Activated naive CD4-positive, alpha-beta T cell treated with anti-CD3 and anti-CD28 coated beads, Interleukin-2, amount 50 U/mL, for 72 hours (primary cell): ENCODE data around the gene GSPT2. TPM values are rescaled to one million over a fixed set of nuclear protein-coding genes. Genes with fewer than 3 reads are reported as not detected.
"Not testable (repeated sequence)": the region's sequence is repeated elsewhere in the genome, so short reads cannot be mapped to it uniquely, and the experiment has no call there.

ENCODE experiments used
- ATAC-seq, 2 donors: fragments of 150-1000 bp; cut with Tn5 transposase; 2 replicates each; pipeline ENCODE4 v1.10.0; 2021; ENCODE audit warnings: mild to moderate bottlenecking in 2 of 2, moderate library complexity in 2 of 2
- DNase-seq, 2 donors: peaks; one replicate each; pipeline ENCODE4 v3.0.0; 2021 to 2022; ENCODE audit warnings: low spot score in 2 of 2
- H3K27ac Mint-ChIP-seq, 2 donors: one replicate each; pipeline ENCODE4 v1.8.0; 2022; ENCODE audit warnings: mild to moderate bottlenecking in 2 of 2, mixed read lengths in 2 of 2
- H3K36me3 Mint-ChIP-seq, 2 donors: one replicate each; pipeline ENCODE4 v1.8.0; 2022; ENCODE audit warnings: mixed read lengths in 2 of 2
- H3K9me3 Mint-ChIP-seq, 2 donors: one replicate each; pipeline ENCODE4 v1.8.0; 2022; ENCODE audit warnings: mixed read lengths in 2 of 2
- total RNA-seq, 2 donors: library from RNA; stranded (reverse); gene quantifications; one replicate each; pipeline ENCODE4 v1.2.3, GENCODE V29; 2022

GSPT2 gene
- 1 to 10 TPM; 7.4 to 9.6 TPM for total RNA-seq

- H3K9me3 Mint-ChIP-seq, result peaks cover 10 to 16% of the 10 kb centered on the region in 2 donors
- peak; percentile 43 to 60 for DNase-seq
- ATAC-seq, result peak; percentile 97 to 98
- H3K36me3 Mint-ChIP-seq, result peaks cover 27 to 33% of the 10 kb centered on the region in 2 donors
- H3K27ac Mint-ChIP-seq, result peak within 1 kb of the TSS; percentile 93 to 97
Observed at GRCh38 chrX:51743179-51743957, at the start of gene GSPT2. TSS of gene GSPT2 (plus strand) at chrX:51743442. CDS start at chrX:51743627, 185 bp downstream.

GRCh38 chrX:51694254-51694653 lies 49.0 kb upstream of the GSPT2 start:
- Mint-ChIP-seq H3K9me3 (no peaks in the 10 kb centered on the region), H3K36me3 (no peaks in the 10 kb centered on the region), H3K27ac (no peak overlapping the region)
- ATAC-seq (no peak), DNase-seq (no peak)

- no peak overlapping the region for H3K27ac Mint-ChIP-seq
- ATAC-seq (no peak), DNase-seq (no peak)
- H3K9me3 Mint-ChIP-seq, result no peaks in the 10 kb centered on the region
- H3K36me3 Mint-ChIP-seq, result no peaks in the 10 kb centered on the region
Observed at GRCh38 chrX:51697397-51697796, 45.8 kb upstream of the GSPT2 start.

- H3K27ac Mint-ChIP-seq, DNase-seq, H3K9me3 Mint-ChIP-seq, H3K36me3 Mint-ChIP-seq: not testable (repeated sequence)
- peak in 1 of 2 donors; percentile 35 for ATAC-seq
Observed at GRCh38 chrX:51710277-51711164, 32.7 kb upstream of the GSPT2 start, which contains the start of gene CENPVL1. TSS of gene CENPVL1 (plus strand) at chrX:51710512. CDS start at chrX:51710512, 0 bp downstream.

GRCh38 chrX:51712943-51713647 lies 30.1 kb upstream of the GSPT2 start:
- not testable (repeated sequence) for DNase-seq, H3K36me3 Mint-ChIP-seq, H3K27ac Mint-ChIP-seq, H3K9me3 Mint-ChIP-seq
- ATAC-seq, result peak in 1 of 2 donors; percentile 60

- no peaks in the 10 kb centered on the region for H3K36me3 Mint-ChIP-seq
- DNase-seq (no peak), ATAC-seq (no peak)
- no peaks in the 10 kb centered on the region for H3K9me3 Mint-ChIP-seq
- no peak overlapping the region for H3K27ac Mint-ChIP-seq
Observed at GRCh38 chrX:51728202-51728601, 15.0 kb upstream of the GSPT2 start.

GRCh38 chrX:51737091-51737490 lies 6.2 kb upstream of the GSPT2 start:
- no peak overlapping the region for H3K27ac Mint-ChIP-seq
- ATAC-seq, result no peak
- no peaks in the 10 kb centered on the region for H3K36me3 Mint-ChIP-seq
- DNase-seq, result no peak
- H3K9me3 Mint-ChIP-seq, result no peaks in the 10 kb centered on the region

- H3K36me3 Mint-ChIP-seq, result peaks cover 27 to 33% of the 10 kb centered on the region in 2 donors
- H3K9me3 Mint-ChIP-seq, result peaks cover 10 to 16% of the 10 kb centered on the region in 2 donors
- ATAC-seq, result no peak
- no peak for DNase-seq
- H3K27ac Mint-ChIP-seq, result peak overlapping the region in 1 of 2 donors; percentile 93
Observed at GRCh38 chrX:51742586-51742985, 656 bp upstream of the GSPT2 start.

- no peak overlapping the region for H3K27ac Mint-ChIP-seq
- no peak for ATAC-seq
- H3K36me3 Mint-ChIP-seq, result peaks cover 27 to 33% of the 10 kb centered on the region in 2 donors
- DNase-seq, result no peak
- peaks cover 10 to 21% of the 10 kb centered on the region in 2 donors for H3K9me3 Mint-ChIP-seq
Observed at GRCh38 chrX:51747671-51748070, 4.4 kb downstream of the GSPT2 start.

- Mint-ChIP-seq H3K9me3 (no peaks in the 10 kb centered on the region), H3K36me3 (no peaks in the 10 kb centered on the region), H3K27ac (no peak overlapping the region)
- ATAC-seq (no peak), DNase-seq (no peak)
Observed at GRCh38 chrX:51759055-51759839, 16.0 kb downstream of the GSPT2 start.

- Mint-ChIP-seq H3K36me3 (no peaks in the 10 kb centered on the region), H3K27ac (no peak overlapping the region), H3K9me3 (no peaks in the 10 kb centered on the region)
- no peak for ATAC-seq
- DNase-seq, result no peak
Observed at GRCh38 chrX:51760657-51761056, 17.4 kb downstream of the GSPT2 start.

GRCh38 chrX:51766546-51766945 lies 23.3 kb downstream of the GSPT2 start:
- Mint-ChIP-seq H3K27ac (no peak overlapping the region), H3K36me3 (no peaks in the 10 kb centered on the region), H3K9me3 (no peaks in the 10 kb centered on the region)
- no peak for ATAC-seq
- no peak for DNase-seq

GRCh38 chrX:51776851-51777250 lies 33.6 kb downstream of the GSPT2 start:
- Mint-ChIP-seq H3K27ac (no peak overlapping the region), H3K9me3 (no peaks in the 10 kb centered on the region), H3K36me3 (no peaks in the 10 kb centered on the region)
- no peak for DNase-seq
- no peak for ATAC-seq

- no peaks in the 10 kb centered on the region for H3K9me3 Mint-ChIP-seq
- no peak overlapping the region for H3K27ac Mint-ChIP-seq
- DNase-seq (no peak), ATAC-seq (no peak)
- H3K36me3 Mint-ChIP-seq, result no peaks in the 10 kb centered on the region
Observed at GRCh38 chrX:51779306-51779705, 36.1 kb downstream of the GSPT2 start.

GRCh38 chrX:51795136-51795535 lies 51.9 kb downstream of the GSPT2 start:
- ATAC-seq, result no peak

More at GRCh38 chrX:51795136-51795535, 51.9 kb downstream of the GSPT2 start:
- Mint-ChIP-seq H3K9me3 (no peaks in the 10 kb centered on the region), H3K36me3 (peaks cover 0 to 5% of the 10 kb centered on the region in 2 donors), H3K27ac (no peak overlapping the region)
- DNase-seq, result no peak
